Stimulated activated CD4-positive, alpha-beta T cell treated with anti-CD3 and anti-CD28 coated beads, Interleukin-15, amount 100 ng/mL, for 1 hour (primary cell): Measurements from ENCODE around the gene DDX19B.
"Not testable (repeated sequence)": the region's sequence is repeated elsewhere in the genome, so short reads cannot be mapped to it uniquely, and the experiment has no call there.

Experiments
- DNase-seq, 2 donors: peaks; one replicate each; pipeline ENCODE4 v3.0.0-alpha.2; 2020; ENCODE audit warnings: low read depth in 1 of 2, low spot score in 1 of 2

DDX19B gene

GRCh38 chr16:70287304-70287971 is 11.5 kb upstream of the DDX19B start:
- DNase-seq = not testable (repeated sequence)

GRCh38 chr16:70289229-70290094 is 9.5 kb upstream of the DDX19B start, which contains the start of gene AARS1:
TSS of gene AARS1 (minus strand) at chr16:70289506. CDS start at chr16:70282763, 6,743 bp downstream.
- peak; percentile 84 to 85 for DNase-seq

- no peak for DNase-seq
Observed at GRCh38 chr16:70290949-70291519, 8.0 kb upstream of the DDX19B start.

- not testable (repeated sequence) for DNase-seq
Observed at GRCh38 chr16:70292148-70292547, 6.8 kb upstream of the DDX19B start.

GRCh38 chr16:70294385-70295025 is 4.5 kb upstream of the DDX19B start:
- no peak for DNase-seq

- DNase-seq = no peak
Observed at GRCh38 chr16:70295634-70296033, 3.4 kb upstream of the DDX19B start.

- DNase-seq = no peak
Observed at GRCh38 chr16:70301121-70301520, 2.1 kb downstream of the DDX19B start.

- no peak for DNase-seq
Observed at GRCh38 chr16:70302745-70303144, 3.8 kb downstream of the DDX19B start.

- DNase-seq = no peak
Observed at GRCh38 chr16:70304892-70305448, 6.0 kb downstream of the DDX19B start.

- DNase-seq = no peak
Observed at GRCh38 chr16:70306880-70307279, 7.9 kb downstream of the DDX19B start.

- DNase-seq = not testable (repeated sequence)
Observed at GRCh38 chr16:70307726-70308125, 8.7 kb downstream of the DDX19B start.

GRCh38 chr16:70320121-70320520 is 21.1 kb downstream of the DDX19B start:
- no peak for DNase-seq

- DNase-seq = no peak
Observed at GRCh38 chr16:70324998-70325747, 26.2 kb downstream of the DDX19B start.

- DNase-seq = no peak
Observed at GRCh38 chr16:70331091-70331490, 32.1 kb downstream of the DDX19B start.

- DNase-seq = no peak
Observed at GRCh38 chr16:70331588-70332358, 32.8 kb downstream of the DDX19B start.

- DNase-seq = not testable (repeated sequence)
Observed at GRCh38 chr16:70332728-70333127, 33.7 kb downstream of the DDX19B start.

GRCh38 chr16:70337814-70338213 is 38.8 kb downstream of the DDX19B start:
- no peak for DNase-seq

- DNase-seq = no peak
Observed at GRCh38 chr16:70341600-70341999, 42.6 kb downstream of the DDX19B start.

- no peak for DNase-seq
Observed at GRCh38 chr16:70342016-70342415, 43.0 kb downstream of the DDX19B start.

- no peak for DNase-seq
Observed at GRCh38 chr16:70345840-70346239, 46.9 kb downstream of the DDX19B start.
